IPS-NIHi7 (cell line): ENCODE data around the gene ZNF511.
A peak's percentile ranks its signal among the peaks of the same experiment; 100 is the strongest.

Source experiments
- DNase-seq: peaks from one replicate; pipeline ENCODE4 v3.0.0; 2012; ENCODE audit warnings: mixed read lengths; ENCODE audit errors: extremely low spot score

Gene ZNF511

GRCh38 chr10:133274751-133275683 is 33.7 kb upstream of the ZNF511 start:
- peak; percentile 34 for DNase-seq

DNA sequence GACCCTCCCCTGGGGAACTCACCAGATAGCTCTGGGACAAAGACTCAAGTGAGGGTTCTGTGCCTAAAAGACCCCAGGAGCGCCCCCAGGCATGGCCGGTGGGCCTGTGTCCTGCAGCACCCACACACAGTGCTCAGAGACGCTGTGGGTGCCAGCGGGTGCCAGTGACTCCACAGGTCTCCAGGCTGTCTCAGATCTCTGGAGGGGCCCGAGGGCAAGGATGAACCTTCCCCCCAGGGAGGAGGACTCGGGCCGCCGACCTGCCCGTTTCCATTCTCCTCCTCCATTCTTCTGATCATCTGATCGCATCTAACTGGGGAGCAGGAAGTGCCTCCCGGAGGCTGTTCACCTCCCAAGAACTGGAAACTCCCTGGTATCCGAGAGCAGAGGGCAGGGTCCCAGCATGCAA is 33.0 kb upstream of the ZNF511 start:
- peak; percentile 36 for DNase-seq

DNA sequence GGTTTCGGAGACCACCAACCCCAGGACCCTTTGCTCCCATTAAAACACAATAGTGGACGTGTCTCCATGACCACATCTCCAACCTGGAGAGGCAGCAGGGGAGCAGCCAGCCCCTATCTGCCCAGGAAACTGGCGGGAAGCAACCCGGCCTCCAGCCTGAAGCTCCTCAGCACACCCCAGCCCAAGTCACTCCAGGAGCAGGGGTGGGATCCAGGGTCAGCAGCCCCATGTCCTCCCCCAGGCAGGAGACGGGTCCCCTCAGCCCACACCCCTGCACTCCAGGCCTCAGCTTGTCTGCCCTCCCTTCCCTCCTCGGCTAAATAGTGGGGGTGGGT is 32.6 kb upstream of the ZNF511 start:
- DNase-seq: no peak

- DNase-seq: peak; percentile 97
Observed at GRCh38 chr10:133276435-133277201, 32.1 kb upstream of the ZNF511 start, which contains the start of gene ADAM8. Gene ADAM8 (minus strand): TSS chr10:133276868. CDS start chr10:133276817, 51 bp downstream.

DNA sequence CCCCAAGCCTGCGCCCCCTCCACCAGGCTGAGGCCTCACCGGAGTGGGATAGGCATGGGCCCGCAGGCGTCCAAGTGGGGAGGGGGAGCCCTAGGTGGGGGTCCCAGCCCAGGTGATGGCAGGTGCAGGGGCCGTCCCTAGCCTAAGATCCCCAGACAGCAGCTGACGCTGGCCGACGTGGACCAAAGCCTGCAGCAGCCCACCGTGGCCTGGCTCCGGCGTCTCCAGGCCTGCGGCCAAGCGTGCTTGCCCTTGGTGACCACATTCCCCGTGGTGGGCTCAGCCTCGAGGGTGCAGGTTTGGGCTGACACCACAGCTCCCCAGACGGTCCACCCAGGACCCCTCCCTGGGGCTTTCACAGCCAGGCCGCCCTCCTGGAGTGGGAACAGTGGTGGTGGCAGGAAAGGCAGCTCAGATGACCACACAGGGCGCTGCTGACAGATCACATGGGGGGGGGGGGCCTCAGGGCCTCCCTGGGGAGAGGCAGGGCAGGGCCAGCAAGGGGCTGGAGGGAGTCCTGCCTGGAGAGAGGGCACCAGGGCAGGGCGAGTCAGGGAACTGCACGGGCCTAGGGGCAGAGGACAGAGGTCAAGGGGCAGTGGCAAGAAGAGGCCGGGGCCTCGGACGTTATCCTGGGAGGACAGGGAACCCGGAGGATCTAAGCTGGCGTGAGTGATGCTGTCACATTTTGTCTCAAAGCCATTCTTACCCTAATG is 31.3 kb upstream of the ZNF511 start:
- DNase-seq: no peak

DNA sequence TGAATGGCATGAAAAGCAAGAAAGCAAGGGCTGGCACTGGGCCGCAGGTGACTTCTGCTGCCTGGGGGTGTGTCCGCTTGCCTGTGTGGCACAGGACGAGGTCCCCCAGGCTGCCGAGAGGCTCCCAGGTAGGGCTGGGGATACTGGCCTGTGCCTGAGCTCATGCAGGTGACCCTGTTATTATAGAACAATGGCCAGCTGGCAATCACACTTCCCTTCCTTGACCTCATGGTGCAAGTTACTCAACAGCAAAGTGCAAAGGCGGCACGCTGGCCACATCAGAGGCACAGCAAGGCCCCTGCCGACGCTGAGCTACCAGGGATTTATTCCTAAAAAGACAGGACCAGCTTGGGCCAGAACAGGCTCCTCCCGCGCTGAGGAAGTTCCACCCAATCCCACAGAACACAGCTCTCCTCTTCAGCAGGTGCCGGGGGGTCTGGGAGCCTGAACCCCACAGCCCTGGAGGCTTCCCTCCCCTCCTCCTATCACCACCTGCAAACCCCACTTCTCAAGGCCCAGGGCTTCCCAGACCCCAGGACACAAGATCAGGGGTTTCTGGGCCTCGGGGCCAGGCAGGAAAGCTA is 30.6 kb upstream of the ZNF511 start:
- no peak for DNase-seq

GRCh38 chr10:133278577-133279265 is 30.0 kb upstream of the ZNF511 start:
- no peak for DNase-seq

- DNase-seq: no peak
Observed at GRCh38 chr10:133279326-133280226, 29.1 kb upstream of the ZNF511 start.

DNA sequence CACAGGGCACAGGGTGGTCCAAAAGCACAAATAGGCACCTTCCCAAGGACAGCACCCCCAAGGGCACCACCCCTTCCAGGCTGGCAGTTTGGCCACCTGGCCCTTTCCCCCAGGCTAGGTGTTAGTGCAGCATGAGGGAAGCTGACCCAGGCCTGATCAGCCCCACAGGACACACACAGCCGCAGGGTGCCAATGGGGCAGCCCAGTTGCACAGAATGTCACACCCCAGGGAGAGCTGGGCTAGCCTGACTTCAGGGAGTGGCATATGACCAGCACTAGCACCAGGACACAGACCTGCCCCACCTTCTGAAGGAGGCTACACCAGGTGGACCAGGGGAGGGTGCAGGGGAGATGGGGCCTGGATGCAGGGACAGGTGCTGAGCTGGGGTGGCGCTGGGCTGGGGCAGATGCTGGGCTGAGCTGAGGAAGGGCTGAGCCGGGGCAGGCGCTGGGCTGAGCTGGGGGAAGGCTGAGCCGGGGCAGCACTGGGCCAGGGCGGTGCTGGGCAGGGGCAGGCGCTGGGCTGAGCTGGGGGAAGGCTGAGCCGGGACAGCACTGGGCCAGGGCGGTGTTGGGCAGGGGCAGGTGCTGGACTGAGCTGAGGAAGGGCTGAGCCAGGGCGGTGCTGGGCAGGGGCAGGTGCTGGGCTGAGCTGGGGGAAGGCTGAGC is 28.2 kb upstream of the ZNF511 start:
- DNase-seq: no peak

- DNase-seq: no peak
Observed at GRCh38 chr10:133281084-133281483, 27.6 kb upstream of the ZNF511 start.

DNA sequence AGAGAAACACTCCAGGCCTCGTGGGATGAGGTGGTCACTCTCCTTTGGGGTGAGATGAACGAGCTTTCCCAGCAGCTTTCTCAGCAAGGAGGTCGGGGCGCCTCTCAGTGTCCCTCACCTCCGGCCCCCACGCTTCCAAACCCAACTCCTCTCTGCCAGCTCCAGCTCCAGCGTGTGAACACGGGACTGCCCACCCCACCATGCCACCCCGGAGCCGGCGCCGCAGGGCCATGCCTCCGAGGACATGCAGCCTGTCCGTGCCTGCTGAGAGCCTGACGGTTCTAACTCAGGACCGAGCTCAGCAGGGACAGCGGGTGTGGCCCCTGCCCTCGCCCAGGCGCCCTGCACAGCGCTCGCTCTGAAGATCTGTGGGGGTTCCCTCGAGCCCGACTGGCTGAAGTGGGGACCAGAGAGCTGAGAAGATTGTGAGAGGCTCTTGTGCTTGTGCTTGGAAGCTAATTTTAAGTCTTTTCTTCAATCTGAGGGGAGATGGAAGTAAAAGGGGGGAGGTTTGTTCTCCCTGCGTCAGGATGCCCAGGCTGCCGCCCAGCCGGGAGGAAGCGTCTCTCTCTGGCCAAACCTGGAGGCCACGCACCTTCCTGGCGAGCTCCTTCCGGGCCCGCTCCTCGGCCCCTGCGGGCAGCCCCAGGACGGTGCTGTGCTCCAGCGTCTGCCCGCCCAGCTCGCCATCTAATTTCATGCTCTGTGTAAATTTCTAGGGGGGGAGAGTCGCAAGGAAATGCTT is 26.9 kb upstream of the ZNF511 start:
- DNase-seq: no peak

GRCh38 chr10:133282846-133283390 is 25.8 kb upstream of the ZNF511 start:
- no peak for DNase-seq

GRCh38 chr10:133283931-133284330 is 24.8 kb upstream of the ZNF511 start:
- DNase-seq: no peak

DNA sequence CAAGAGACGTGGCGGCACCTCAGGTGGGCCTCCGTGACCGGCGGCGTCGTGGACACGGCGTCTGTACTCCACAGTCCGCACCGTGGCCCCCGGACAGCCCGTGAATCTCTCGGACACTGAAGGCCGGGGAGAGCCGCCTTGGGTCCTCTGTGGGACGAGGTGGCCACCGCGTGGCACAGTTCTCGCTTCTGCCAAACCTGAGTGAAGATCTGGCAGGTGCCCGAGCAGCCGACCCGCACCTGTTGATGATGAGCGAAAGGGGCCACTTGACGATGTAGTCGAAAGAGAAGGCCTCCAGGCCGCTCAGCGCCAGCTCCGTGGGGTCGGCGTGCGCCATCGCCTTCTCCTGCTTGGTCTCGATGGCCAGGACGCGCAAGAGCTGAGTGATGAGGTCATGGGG is 23.5 kb upstream of the ZNF511 start:
- no peak for DNase-seq

DNA sequence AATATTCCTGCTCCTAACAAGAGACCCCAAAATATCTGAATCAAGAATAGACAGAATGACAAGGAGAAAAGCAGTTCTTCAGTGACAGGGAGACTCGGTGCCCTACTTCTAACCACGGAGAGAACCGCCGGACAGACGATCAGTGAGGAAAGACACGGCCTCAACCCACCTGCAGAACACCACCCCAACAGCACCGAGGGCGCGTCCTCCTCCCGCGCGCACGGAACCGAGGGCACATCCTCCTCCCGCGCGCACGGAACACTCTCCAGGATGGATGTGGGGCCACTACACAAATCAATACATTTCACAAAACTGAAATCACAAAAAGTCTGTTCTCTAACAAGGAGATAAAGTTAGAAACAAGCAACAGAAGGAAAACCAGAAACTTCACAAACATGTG is 22.3 kb upstream of the ZNF511 start:
- DNase-seq: no peak

DNA sequence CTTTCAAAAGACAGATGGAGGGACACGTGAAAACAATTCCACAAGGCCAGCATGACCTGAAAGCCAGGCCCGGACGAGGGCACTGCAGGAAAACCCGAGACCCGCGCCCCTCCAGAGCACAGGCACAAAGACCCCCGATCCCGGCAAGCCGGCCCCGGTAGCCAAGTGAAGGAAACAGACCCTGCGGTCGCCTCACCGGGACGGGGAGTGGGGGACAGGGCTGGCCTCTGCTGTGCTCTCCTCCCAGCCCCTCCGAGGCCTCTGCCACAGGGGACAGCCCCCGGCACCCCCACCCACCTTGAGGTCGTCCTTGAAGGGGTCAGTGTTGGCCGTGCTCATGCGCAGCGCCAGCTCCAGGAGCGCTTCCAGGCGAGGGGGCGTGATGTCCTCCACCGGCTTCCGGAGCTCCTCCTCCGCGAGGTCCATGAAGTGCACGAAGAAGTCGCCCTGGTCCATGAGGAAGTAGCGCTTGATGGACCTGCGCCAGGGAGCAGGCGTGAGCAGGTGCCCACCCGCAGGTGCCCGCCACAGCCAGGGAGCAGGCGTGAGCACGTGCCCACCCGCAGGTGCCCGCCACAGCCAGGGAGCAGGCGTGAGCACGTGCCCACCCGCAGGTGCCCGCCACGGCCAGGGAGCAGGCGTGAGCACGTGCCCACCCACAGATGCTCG is 20.7 kb upstream of the ZNF511 start:
- no peak for DNase-seq

- no peak for DNase-seq
Observed at GRCh38 chr10:133289761-133290160, 19.0 kb upstream of the ZNF511 start.
